ENCODE results near the gene CCT5.

CCT5 gene

DNA sequence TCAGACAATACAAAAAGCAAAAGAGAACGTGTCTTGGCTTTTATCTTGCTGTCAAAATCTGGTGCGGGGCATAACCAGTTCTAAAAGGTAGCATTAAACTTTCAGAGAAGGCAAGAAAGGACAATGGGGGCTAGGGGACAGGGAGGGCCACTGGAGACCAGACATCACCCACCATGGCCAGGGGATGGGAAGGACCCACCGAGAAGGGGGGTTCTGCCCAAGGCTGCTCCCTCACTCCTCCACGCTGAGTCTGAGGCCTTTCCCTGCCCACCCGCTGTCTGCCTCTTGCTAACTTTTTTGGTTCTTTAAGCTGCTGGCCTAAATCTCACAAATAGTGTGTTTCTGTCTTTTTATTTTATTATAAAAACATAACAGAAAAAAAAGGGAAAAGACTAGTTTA, 34.0 kb upstream of the CCT5 start:
- no peak for TF ChIP-seq CTCF (conservative IDR thresholded peaks at IDR 0.05)
- no peak overlapping the region for H3K27ac ChIP-seq

GRCh38 chr5:10218658-10219057, 31.4 kb upstream of the CCT5 start:
- no peak overlapping the region for H3K27ac ChIP-seq
- no peak for TF ChIP-seq CTCF (conservative IDR thresholded peaks at IDR 0.05)

- TF ChIP-seq CTCF (conservative IDR thresholded peaks at IDR 0.05), result no peak
- H3K27ac ChIP-seq, result no peak overlapping the region
Measured at GRCh38 chr5:10219068-10219467, 31.0 kb upstream of the CCT5 start.

- H3K27ac ChIP-seq, result no peak overlapping the region
- TF ChIP-seq CTCF (conservative IDR thresholded peaks at IDR 0.05), result peak; percentile 30
Measured at GRCh38 chr5:10220248-10220647, 29.8 kb upstream of the CCT5 start.

DNA sequence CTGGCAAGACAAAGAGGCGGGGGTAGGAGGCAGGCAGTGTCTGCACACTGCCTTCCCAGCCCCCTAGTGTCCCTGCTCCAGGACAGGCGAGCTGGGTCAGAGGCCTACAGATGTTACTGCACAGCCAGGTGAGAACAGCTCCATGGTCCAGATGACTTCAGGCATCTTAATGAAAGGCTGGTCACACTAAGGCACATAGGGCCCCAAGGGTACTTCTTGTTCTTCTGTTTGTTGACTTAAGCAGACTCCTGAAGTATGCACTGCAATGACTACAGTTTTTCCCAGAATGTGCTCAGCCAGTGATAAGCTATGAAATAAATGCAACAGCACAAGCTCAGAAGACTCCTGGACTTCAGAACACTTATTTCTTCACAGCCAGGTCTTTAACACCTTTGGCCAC, 27.8 kb upstream of the CCT5 start:
- TF ChIP-seq CTCF (conservative IDR thresholded peaks at IDR 0.05), result no peak
- no peak overlapping the region for H3K27ac ChIP-seq

- H3K27ac ChIP-seq, result no peak overlapping the region
- TF ChIP-seq CTCF (conservative IDR thresholded peaks at IDR 0.05), result no peak
Measured at GRCh38 chr5:10227379-10227778, 22.7 kb upstream of the CCT5 start.

GRCh38 chr5:10228288-10228687, 21.8 kb upstream of the CCT5 start:
- H3K27ac ChIP-seq, result no peak overlapping the region
- no peak for TF ChIP-seq CTCF (conservative IDR thresholded peaks at IDR 0.05)

All from VCaP (cell line).